HG03280 (cell line): ENCODE measurements around the gene PDXP.
A peak's percentile ranks its signal among the peaks of the same experiment; 100 is the strongest.
"Not testable (repeated sequence)": the region's sequence is repeated elsewhere in the genome, so short reads cannot be mapped to it uniquely, and the experiment has no call there.

Source experiments
- ATAC-seq: cut with Tn5 transposase; IDR thresholded peaks from one replicate; pipeline ENCODE4 v1.9.1; 2021; ENCODE audit warnings: mild to moderate bottlenecking, moderate library complexity; ENCODE audit not compliant: unreplicated experiment

Gene PDXP

DNA sequence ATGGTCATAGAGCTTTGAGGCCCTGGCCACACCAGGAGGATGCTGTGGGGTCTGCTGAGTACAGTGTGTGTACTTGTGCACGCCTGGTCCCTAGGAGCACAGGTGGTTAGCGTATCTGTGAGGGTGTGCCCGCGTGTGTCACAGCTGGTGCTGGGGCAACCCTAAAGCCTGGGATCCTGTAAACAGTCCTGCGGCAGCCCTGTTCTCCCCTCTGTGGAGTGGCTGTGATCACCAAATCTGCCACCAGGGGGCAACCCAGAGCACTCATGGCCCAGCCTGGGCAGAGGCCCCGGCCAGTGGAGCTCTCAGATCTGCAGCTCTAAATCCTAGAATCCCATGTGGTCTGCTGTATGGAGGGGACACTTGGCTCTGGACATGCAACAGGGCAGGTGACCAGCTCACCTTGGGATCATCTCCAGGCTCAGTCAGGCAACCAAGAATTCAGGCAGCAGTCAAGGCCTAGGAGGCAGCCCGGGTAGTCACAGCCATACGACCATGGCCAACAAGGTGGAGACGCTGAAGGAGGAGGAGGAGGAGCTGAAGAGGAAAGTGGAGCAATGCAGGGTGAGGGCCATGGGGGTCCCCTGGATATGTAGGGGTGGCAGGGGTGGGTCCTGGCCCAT is 15.2 kb upstream of the PDXP start:
- ATAC-seq: peak; percentile 45

DNA sequence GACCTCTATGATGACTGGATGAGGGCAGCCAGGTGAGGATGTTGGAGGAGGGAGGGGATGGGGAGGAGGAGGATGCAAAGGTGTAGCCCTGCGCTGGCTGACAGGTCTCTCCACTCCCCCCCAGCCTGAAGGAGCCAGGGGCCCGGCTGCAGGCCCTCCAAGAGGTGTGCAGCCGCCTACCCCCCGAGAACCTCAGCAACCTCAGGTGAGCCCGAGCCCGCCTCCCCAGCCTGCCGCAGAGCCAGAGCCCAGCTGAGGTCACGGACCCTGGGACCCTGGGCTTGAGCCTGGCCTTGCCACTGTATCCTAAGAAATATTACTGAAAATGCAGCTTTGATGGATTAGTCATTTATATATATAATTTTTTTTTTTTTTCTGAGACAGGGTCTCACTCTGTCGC is 11.2 kb upstream of the PDXP start:
- no peak for ATAC-seq

DNA sequence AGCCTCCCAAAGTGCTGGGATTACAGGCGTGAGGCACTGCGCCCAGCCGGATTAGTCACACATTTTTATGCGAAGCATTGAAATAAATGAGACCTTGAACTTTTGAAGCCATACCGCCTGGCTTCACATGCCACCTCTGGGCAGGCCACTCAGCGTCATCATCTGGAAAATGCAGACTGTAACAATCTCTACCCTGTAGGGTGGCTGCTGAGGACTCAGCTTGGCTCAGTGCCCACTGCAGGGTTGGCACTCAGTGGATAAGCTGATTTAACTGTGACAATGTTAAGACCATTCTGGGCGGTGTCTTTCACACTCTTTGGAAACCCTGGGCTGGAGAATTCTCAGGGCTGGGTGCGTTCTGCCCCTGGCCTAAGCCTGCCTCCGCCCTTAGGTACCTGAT is 10.6 kb upstream of the PDXP start:
- ATAC-seq: no peak

DNA sequence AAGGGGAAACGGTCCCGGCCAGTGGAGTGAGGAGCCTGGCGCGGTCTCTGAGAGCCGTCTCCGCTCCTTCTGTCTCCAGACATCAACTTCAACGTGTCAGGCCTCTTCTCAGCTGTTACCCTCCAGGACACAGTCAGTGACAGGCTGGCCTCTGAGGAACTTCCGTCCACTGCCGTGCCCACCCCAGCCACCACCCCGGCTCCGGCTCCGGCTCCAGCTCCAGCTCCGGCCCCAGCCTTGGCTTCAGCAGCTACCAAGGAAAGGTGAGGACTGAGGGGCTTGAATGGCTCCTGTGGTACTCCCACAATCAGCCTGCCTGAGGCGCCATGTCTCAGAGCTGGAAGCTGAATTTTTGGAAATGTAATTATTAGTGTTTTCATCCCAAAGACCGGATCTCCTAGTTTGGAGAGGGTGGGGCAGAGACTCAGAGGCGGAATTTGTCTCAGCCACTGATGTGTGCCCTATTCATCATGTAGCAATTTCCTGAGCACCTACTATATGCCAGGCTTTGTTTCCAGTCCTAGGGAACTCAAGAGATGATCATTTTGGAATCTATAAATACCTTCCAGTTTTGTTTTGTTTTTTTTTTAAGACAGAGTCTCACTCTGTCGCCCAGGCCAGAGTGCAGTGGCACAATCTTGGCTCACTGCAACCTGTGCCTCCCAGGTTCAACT is 7.9 kb upstream of the PDXP start:
- no peak for ATAC-seq

DNA sequence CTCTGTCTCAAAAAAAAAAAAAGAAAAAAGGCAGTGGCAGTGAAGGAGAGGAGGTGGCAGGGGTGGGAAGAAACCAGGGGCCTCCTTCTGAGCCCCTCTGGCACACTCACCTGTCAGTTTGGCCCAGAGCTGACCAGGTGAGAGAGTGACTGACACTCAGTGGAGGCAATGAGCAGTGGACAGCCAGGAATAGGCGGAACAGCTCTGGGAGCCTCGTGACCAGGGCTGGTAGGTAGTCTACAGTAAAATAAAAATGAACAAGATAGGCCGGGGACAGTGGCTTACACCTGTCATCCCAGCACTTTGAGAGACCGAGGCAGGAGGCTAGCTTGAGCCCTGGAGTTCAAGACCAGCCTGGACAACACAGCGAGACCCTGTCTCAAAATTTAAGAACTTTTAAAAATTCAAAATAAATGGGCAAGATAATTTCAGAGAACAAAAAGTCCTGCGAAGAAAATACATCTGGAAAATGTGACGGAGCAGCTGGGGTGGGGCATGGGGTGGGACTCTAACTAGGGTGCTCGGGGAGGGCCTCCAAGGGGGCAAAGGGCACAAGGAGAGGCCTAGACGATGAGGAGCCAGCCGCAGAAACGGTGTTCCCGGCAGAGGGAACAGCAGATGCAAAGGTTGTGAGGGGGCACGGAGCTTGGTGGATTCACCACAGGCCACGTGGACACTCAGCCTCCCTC is 3.8 kb upstream of the PDXP start:
- no peak for ATAC-seq

DNA sequence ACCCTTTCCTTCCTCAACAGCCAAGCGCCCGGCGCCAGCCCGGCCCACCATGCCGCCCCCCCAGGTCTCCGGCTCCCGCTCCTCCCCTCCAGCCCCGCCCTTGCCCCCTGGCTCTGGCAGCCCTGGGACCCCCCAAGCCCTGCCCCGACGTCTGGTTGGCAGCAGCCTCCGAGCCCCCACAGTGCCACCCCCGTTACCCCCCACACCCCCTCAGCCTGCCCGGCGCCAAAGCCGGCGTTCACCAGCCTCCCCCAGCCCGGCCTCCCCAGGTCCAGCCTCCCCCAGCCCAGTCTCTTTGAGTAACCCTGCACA is 3.3 kb upstream of the PDXP start:
- ATAC-seq: no peak

DNA sequence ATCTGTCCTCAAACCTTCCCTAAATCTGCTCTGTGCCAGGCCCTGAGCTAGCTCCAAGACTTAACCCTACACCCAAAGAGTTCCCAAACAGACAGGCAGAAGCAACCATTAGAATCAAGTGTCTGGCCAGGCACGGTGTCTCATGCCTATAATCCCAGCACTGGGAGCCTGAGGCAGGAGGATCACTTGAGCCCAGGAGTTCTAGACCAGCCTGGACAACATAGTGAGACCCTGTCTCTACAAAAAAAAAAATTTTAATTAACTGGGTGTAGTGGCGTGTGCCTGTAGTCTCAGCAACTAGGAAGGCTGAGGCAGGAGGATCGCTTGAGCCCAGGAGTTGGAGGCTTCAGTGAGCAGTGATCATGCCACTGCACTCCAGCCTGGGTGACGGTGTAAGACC is 1.9 kb upstream of the PDXP start:
- ATAC-seq: not testable (repeated sequence)

DNA sequence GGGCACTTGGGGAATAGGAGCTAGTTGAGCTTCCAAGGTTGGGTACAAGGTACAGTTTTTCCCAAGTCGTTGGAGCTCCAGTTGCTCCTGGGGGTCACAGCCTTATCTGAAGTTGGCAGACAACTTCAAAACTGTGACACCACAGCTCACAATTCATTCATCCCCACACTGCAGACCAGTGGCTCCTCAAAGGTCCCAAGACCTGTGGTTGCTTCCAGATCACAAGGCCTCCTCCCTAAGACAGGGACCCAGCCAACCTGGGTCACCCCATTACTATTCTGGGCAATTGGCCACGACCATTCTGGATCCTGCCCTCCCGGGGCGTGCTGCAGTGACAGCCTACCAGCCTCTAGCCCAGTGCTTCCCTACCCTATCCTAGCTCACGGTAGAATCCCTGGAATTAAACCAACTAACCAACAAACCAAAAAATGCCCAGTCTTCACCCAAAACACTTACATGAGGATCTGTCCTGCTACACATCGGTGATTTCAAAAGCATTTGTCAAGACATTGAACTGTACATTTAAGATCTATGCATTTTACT is 862 bp upstream of the PDXP start:
- ATAC-seq: no peak

DNA sequence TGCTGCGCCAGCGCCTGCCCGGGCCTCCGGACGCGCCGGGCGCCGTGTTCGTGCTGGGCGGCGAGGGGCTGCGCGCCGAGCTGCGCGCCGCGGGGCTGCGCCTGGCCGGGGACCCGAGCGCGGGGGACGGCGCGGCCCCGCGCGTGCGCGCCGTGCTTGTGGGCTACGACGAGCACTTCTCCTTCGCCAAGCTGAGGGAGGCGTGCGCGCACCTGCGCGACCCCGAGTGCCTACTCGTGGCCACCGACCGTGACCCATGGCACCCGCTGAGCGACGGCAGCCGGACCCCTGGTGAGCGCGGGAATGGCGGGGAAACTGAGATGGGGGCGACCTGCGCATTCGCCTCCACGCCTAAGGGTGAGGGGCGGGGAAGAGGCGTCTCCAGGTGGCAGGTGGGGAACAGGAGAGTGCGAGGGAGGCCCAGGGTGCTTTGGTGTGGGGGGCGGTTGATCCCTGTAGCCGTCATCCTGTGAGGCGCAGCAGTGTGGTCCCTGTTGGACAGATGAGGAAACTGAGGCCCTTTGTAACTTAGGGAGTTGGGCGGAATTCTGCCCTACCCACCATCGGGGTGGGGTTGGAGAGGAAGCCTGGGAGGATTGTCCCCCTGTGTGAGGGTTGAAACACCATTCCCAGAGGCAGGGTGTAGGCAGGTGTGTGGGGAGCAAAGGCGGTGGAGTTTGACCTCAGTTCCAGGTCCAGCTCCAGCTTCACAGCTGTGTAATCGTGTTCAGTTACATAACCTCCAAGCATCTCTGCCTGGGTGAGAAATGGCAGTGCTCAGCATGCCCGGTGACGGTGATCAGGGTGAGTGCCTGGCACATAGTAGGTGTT is 758 bp downstream of the PDXP start:
- ATAC-seq: no peak

DNA sequence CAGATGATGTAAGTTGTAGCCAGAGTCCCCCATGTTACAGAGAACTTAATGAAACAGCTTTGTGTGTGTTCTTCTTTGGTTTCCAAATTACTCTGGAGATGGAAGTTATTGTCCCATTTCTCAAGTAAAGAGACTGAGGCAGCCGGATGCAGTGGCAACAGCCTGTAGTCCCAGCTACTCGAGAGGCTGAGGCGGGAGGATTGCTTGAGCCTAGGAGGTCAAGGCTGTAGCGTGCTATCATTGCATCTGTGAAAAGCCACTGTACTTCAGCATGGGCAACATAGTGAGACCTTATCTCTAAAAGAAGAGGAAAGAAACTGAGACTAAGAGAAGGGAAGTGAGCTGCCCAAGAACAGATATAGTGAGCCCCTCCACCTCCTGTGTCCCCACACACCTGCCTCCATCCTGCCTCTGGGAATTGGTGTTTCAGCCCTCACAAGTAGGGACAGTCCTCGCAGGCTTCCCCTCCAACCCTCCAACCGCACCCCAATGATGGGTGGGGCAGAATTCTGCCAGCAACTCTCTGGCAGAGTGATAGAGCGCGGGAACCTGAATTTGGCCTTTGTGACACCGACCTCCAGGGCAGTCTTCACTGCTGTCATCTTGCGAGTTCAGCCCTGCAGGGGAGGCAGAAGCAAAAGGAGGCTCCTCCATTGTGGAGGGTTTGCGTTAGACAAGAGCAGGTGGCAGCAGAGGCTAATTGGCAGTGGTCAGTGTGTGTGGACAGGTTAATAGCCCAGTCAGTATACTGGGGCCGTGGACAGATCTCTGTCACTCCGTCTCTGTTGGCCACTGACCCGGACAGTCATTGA is 1.6 kb downstream of the PDXP start:
- no peak for ATAC-seq

DNA sequence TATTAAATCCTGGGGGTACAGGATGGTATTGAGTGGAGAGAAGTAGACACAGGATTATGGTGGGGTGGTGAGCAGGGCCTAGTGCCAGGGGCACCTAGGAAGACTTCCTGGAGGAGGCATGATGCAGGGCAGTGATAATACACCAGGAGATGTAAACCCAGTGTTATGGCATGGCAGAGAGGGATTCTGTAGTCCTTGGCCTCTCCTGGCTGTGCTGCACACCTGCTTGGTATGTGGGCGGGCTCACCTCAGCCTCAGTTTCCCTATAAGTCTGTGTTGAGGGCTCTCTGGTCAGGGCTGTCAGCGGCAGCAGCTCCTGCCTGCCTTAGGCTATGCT is 2.2 kb downstream of the PDXP start:
- no peak for ATAC-seq

DNA sequence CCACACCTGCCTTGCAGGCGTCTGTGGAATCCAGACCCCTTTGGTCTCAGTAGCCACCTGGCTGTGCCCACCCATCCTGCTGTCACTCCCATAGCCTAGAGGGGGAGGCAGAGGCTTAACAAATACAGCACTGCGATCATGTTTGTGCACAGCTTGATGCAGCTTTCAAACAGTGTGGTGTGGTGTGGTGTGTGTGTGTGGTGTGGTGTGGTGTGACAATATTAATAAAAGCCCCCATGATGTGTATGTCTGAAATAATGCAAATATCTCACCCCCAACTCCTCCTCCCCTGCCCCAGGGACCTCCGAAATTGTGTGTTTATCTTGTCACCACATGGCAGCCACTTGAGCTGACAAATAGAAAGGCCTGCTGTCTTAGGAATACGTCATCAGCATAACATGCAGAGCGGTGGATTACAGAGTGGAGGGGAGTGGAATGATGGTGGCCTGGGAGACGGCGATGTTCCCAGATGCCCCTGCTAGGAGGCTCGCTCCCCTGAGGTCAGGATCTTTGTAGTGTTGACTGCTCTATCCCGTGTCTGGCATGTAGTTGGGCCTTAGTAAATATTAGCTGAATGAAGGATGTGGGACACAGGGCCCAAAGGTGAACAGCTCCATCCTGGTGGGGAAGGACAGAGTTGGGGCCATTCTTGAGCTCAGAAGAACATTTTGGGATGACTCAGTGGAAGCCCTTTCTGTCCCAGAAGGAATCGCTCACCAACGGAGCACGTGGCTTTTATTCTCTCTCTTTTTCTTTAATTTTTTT is 2.8 kb downstream of the PDXP start:
- no peak for ATAC-seq

DNA sequence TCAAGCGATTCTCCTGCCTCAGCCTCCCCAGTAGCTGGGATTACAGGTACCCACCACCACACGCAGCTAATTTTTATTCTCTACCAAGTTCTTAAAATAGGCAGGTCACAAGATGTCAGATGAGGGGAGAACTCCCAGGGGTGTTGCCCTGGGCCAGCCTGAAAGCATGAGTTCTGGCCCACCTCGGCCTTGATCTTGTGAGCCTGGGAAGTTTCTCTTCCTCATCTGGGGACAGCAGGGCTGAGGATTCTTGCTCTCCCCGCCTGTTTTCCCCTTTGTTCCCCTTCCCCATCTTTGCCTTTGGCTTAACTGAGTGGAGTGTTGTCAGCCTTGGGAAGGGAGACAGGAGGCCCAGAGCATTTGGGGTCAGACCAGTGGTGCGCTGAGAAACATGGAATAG is 3.5 kb downstream of the PDXP start:
- ATAC-seq: no peak

DNA sequence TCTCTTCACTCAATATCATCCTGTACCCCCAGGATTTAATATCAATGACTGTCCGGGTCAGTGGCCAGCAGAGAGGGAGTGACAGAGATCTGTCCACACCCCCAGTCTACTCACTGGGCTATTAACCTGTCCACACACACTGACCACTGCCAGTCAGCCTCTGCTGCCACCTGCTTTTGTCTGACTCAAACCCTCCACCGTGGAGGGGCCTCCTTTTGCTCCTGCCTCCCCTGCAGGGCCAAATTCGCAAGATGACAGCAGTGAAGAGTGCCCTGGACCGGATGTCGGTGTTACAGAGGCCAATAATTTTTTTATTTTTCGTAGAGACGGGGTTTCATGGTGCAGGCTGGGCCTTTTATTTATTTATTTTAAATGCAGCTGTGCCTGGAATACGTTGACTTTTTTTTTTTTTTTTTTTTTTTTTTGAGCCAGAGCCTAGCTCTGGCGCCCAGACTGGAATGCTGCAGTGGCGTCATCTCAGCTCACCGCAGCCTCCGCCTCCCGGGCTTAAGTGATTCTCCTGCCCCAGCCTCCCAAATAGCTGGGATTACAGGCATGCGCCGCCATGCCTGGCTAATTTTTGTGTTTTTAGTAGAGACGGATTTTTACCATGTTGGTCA is 5.1 kb downstream of the PDXP start:
- ATAC-seq: no peak

DNA sequence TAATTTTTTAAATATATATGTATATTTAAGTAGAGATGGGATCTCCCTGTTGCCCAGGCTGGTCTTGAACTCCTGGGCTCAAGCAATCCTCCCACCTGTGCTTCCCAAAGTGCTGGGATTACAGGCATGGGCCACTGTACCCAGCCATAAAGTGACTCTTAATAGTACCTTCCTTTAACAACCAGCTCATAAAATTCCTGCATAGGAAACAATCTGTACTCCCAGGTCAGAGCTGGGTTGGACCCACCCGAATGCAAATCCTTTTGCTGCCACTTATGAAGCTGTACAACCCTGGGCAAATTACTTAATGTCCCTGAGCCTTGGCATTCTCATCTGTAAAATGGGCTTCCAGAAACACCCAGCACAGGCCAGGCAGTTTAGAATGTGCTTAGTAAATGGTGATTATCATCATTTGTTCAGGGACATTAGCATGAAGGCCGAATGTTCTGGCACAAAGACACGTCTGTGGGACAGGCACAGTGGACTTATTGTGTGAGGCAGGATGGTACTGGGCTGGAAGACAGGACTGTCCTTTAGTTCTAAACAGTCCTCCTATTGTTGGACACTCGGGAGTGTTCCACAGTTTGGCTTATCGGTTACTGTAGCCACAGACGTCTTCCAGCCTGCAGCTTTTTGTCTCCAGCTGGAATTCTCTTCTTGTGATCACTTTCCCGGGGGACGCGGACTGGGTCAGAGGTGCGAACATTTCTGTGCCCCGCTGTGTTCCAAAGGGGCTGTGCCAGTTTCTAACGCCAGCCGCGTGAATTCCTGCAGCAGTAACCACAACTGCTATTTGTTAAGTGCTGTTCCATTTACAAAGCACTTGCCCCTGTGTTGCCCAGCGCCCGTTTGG is 6.0 kb downstream of the PDXP start:
- no peak for ATAC-seq

DNA sequence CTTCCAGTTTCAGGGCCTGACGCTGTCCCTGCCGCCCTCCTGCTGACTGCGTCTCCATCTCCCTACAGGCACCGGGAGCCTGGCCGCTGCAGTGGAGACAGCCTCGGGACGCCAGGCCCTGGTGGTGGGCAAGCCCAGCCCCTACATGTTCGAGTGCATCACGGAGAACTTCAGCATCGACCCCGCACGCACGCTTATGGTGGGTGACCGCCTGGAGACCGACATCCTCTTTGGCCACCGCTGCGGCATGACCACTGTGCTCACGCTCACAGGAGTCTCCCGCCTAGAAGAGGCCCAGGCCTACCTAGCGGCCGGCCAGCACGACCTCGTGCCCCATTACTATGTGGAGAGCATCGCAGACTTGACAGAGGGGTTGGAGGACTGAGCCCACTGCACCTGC is 7.0 kb downstream of the PDXP start:
- no peak for ATAC-seq

DNA sequence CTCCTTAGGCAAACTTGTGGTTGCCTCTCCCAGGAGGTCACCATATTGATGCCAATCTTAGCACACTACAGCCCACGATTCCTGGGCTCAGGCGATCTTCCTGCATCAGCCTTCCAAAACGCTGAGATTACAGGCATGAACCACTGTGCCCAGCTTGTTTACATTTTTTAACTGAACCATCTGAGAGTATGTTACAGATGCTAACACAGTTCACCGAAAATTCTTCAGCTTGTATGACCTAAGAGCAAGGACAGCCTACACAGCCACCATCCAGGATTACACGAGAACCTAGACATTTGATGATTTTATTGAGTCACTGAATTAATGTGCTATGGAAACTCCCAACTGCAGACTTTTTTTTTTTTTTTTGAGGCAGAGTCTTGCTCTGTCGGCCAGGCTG is 11.1 kb downstream of the PDXP start:
- ATAC-seq: no peak

DNA sequence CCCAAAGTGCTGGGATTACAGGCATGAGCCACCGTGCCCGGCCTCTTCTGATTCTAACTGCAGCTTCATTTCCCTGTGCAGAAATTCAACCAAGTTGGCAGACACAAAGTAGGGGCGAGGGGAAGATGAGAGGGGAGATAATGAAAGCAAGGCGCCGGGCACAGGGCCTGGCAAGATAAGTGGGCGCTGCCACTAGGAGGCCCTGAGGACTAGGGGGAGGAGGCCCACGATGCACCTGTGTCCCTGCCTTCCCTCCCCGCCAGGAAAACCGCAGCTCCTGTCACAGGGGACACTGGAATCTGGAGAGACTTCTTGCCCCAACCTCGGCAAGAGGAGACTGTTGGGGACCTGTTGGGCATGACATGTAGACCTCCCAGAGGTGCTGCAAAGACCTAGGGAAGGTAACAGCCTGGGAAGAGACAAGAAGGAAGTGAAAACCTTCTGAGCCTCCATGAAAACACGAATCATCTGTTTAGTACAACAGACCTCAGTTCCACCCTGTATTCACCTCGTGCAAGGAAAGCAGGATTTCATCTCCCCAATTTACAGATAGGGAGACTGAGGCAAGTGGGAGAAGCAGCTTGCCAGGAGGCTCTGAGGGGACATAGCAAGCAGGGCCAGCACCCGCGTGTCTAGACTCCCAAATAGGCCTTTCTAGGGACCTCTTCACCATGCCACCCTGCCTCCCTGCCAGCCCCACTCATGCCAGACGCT is 13.8 kb downstream of the PDXP start:
- ATAC-seq: no peak
